Measurements from ENCODE around the gene SCN2B. TPM values are rescaled to one million over a fixed set of nuclear protein-coding genes. Genes with fewer than 3 reads are reported as not detected.
A peak's percentile ranks its signal among the peaks of the same experiment; 100 is the strongest.

Gene SCN2B
- total and polyA plus RNA-seq, 2 of the 13 experiments (the other 11 are each of a cell fraction or from before 2014, with no cell fraction given), result 0.01 to 0.02 TPM

DNA sequence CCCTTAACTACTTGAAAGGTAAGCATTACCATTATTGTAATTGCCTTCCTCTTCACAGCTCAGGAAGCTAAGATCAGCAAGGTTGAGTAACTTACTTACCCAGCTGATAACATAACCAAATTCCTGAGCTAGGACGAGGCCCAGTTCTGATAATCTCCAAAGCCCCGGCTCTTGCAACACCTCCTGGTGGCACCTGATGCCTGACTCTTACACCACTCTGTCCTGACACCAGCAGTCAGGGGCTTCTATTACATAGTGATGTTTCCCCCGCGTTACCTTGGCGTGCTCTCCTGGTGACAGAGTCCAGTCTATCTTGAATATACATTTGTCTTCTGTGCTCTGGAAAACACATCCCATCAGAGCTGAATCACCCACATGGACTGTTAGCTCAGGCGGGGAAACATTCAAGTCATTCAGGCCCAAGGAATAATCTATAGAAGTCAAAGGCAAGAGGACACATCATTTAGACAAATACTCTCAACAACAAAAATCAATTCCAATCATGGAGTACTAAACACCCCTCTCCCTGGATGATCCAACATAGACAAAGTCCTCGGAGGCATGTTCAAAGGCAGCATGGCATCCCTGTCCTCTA lies 35.8 kb upstream of the SCN2B start (continued):
- TF ChIP-seq, protein P1, sequence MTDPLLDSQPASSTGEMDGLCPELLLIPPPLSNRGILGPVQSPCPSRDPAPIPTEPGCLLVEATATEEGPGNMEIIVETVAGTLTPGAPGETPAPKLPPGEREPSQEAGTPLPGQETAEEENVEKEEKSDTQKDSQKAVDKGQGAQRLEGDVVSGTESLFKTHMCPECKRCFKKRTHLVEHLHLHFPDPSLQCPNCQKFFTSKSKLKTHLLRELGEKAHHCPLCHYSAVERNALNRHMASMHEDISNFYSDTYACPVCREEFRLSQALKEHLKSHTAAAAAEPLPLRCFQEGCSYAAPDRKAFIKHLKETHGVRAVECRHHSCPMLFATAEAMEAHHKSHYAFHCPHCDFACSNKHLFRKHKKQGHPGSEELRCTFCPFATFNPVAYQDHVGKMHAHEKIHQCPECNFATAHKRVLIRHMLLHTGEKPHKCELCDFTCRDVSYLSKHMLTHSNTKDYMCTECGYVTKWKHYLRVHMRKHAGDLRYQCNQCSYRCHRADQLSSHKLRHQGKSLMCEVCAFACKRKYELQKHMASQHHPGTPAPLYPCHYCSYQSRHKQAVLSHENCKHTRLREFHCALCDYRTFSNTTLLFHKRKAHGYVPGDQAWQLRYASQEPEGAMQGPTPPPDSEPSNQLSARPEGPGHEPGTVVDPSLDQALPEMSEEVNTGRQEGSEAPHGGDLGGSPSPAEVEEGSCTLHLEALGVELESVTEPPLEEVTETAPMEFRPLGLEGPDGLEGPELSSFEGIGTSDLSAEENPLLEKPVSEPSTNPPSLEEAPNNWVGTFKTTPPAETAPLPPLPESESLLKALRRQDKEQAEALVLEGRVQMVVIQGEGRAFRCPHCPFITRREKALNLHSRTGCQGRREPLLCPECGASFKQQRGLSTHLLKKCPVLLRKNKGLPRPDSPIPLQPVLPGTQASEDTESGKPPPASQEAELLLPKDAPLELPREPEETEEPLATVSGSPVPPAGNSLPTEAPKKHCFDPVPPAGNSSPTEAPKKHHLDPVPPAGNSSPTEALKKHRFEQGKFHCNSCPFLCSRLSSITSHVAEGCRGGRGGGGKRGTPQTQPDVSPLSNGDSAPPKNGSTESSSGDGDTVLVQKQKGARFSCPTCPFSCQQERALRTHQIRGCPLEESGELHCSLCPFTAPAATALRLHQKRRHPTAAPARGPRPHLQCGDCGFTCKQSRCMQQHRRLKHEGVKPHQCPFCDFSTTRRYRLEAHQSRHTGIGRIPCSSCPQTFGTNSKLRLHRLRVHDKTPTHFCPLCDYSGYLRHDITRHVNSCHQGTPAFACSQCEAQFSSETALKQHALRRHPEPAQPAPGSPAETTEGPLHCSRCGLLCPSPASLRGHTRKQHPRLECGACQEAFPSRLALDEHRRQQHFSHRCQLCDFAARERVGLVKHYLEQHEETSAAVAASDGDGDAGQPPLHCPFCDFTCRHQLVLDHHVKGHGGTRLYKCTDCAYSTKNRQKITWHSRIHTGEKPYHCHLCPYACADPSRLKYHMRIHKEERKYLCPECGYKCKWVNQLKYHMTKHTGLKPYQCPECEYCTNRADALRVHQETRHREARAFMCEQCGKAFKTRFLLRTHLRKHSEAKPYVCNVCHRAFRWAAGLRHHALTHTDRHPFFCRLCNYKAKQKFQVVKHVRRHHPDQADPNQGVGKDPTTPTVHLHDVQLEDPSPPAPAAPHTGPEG (CRISPR knock-in tag; IDR thresholded peaks at IDR 0.05), result peak; percentile 71; the same call in 1 of the 2 replicates
- peak; percentile 82 for TF ChIP-seq NR2C2 (CRISPR knock-in tag; IDR thresholded peaks at IDR 0.05; ENCODE audit: borderline replicate concordance)
- TF ChIP-seq, protein P2, sequence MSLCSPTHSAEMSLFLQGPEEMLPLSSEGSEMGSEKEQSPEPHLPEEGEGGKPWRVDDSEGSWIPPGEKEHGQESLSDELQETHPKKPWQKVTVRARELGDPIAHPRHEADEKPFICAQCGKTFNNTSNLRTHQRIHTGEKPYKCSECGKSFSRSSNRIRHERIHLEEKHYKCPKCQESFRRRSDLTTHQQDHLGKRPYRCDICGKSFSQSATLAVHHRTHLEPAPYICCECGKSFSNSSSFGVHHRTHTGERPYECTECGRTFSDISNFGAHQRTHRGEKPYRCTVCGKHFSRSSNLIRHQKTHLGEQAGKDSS (CRISPR knock-in tag; IDR thresholded peaks at IDR 0.05; ENCODE audit: borderline replicate concordance, low read depth), result peak; percentile 77; the same call in 1 of the 2 replicates
- peak; percentile 82 for TF ChIP-seq FOXA3 (CRISPR knock-in tag; IDR thresholded peaks at IDR 0.05)
- TF ChIP-seq ZBTB21 (CRISPR knock-in tag; IDR thresholded peaks at IDR 0.05), result peak; percentile 79; the same call in 1 of the 2 replicates
- peak; percentile 75 for TF ChIP-seq HOXA3 (CRISPR knock-in tag; IDR thresholded peaks at IDR 0.05)
- TF ChIP-seq SAFB2 (CRISPR knock-in tag; IDR thresholded peaks at IDR 0.05; ENCODE audit: borderline replicate concordance, low read depth), result peak; percentile 71; the same call in 1 of the 2 replicates
- peak; percentile 68; the same call in 1 of the 2 replicates for TF ChIP-seq SMYD3 (CRISPR knock-in tag; IDR thresholded peaks at IDR 0.05)
- peak; percentile 93 for TF ChIP-seq MEIS1 (CRISPR knock-in tag; IDR thresholded peaks at IDR 0.05; ENCODE audit: borderline replicate concordance)
- TF ChIP-seq, protein P3, sequence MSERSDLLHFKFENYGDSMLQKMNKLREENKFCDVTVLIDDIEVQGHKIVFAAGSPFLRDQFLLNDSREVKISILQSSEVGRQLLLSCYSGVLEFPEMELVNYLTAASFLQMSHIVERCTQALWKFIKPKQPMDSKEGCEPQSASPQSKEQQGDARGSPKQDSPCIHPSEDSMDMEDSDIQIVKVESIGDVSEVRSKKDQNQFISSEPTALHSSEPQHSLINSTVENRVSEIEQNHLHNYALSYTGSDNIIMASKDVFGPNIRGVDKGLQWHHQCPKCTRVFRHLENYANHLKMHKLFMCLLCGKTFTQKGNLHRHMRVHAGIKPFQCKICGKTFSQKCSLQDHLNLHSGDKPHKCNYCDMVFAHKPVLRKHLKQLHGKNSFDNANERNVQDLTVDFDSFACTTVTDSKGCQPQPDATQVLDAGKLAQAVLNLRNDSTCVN (CRISPR knock-in tag; IDR thresholded peaks at IDR 0.05; ENCODE audit: borderline replicate concordance), result peak; percentile 90; the same call in 1 of the 2 replicates
- TF ChIP-seq ERF (CRISPR knock-in tag; IDR thresholded peaks at IDR 0.05), result peak; percentile 92
- TF ChIP-seq SALL2 (CRISPR knock-in tag; IDR thresholded peaks at IDR 0.05), result peak; percentile 51; the same call in 1 of the 2 replicates
- no peak for TF ChIP-seq SIN3B (IDR thresholded peaks at IDR 0.05; ENCODE audit: low read length)
- TF ChIP-seq, protein P4, sequence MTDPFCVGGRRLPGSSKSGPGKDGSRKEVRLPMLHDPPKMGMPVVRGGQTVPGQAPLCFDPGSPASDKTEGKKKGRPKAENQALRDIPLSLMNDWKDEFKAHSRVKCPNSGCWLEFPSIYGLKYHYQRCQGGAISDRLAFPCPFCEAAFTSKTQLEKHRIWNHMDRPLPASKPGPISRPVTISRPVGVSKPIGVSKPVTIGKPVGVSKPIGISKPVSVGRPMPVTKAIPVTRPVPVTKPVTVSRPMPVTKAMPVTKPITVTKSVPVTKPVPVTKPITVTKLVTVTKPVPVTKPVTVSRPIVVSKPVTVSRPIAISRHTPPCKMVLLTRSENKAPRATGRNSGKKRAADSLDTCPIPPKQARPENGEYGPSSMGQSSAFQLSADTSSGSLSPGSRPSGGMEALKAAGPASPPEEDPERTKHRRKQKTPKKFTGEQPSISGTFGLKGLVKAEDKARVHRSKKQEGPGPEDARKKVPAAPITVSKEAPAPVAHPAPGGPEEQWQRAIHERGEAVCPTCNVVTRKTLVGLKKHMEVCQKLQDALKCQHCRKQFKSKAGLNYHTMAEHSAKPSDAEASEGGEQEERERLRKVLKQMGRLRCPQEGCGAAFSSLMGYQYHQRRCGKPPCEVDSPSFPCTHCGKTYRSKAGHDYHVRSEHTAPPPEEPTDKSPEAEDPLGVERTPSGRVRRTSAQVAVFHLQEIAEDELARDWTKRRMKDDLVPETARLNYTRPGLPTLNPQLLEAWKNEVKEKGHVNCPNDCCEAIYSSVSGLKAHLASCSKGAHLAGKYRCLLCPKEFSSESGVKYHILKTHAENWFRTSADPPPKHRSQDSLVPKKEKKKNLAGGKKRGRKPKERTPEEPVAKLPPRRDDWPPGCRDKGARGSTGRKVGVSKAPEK (CRISPR knock-in tag; IDR thresholded peaks at IDR 0.05; ENCODE audit: borderline replicate concordance), result no peak
